ENCODE measurements around the gene SSTR5. TPM values are rescaled to one million over a fixed set of nuclear protein-coding genes. Genes with fewer than 3 reads are reported as not detected.

SSTR5 gene
- total and polyA plus RNA-seq, 10 of the 15 experiments (the other 5 are each of a cell fraction or from before 2014, with no cell fraction given): not detected

- TF ChIP-seq, protein P1, sequence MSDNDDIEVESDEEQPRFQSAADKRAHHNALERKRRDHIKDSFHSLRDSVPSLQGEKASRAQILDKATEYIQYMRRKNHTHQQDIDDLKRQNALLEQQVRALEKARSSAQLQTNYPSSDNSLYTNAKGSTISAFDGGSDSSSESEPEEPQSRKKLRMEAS (IDR thresholded peaks at IDR 0.05; ENCODE audit: low read depth, low read length): no peak
- TF ChIP-seq PML (IDR thresholded peaks at IDR 0.05; ENCODE audit: low read length) (no peak), JUND (IDR thresholded peaks at IDR 0.05; ENCODE audit: low read depth, low read length) (no peak)
These were observed 46.6 kb downstream of the SSTR5 start (continued) for GRCh38 chr16:1119129-1119528.

GRCh38 chr16:1119766-1120576, 47.4 kb downstream of the SSTR5 start:
- no peak for ATAC-seq
- TF ChIP-seq EZH2 (IDR thresholded peaks at IDR 0.05; ENCODE audit: borderline replicate concordance, control insufficient read depth, low read depth, low read length): no peak
- no peak for TF ChIP-seq BMI1 (IDR thresholded peaks at IDR 0.05; ENCODE audit: borderline replicate concordance)
- no peak for TF ChIP-seq BACH1 (IDR thresholded peaks at IDR 0.05; ENCODE audit: borderline replicate concordance)
- TF ChIP-seq SIX5 (IDR thresholded peaks at IDR 0.05; ENCODE audit: low read depth, low read length, severe bottlenecking): no peak
- CTCF ChIA-PET: no interaction called here
- BruUV-seq (replicated peaks): no TSS peak
- Histone ChIP-seq H3K27ac (ENCODE audit: control insufficient read depth, insufficient read depth) (no peak overlapping the region), H3K36me3 (ENCODE audit: control insufficient read depth in 2 of 2, insufficient read depth in 2 of 2, low read length in 1 of 2) (no peaks in the 10 kb centered on the region), H3K4me1 (ENCODE audit: control insufficient read depth, insufficient read depth, low read length) (no peaks in the 10 kb centered on the region), H3K9ac (ENCODE audit: control insufficient read depth, insufficient read depth, low read length) (no peak overlapping the region), H3K4me3 (no peak overlapping the region), H3K4me2 (ENCODE audit: control insufficient read depth, insufficient read depth) (no peak overlapping the region), H2AFZ (ENCODE audit: control insufficient read depth, low read depth, low read length) (no peak overlapping the region), H3K79me2 (ENCODE audit: control insufficient read depth, insufficient read depth, low read length) (no peaks in the 10 kb centered on the region), H3K27me3 (replicated peaks in 1 of 2; ENCODE audit: control insufficient read depth in 2 of 2, insufficient read depth in 2 of 2, low read length in 1 of 2) (no peaks in the 10 kb centered on the region), H3K9me3 (replicated peaks; ENCODE audit: control insufficient read depth, insufficient read depth, low read length) (no peaks in the 10 kb centered on the region), H4K20me1 (ENCODE audit: control insufficient read depth, insufficient read depth) (no peaks in the 10 kb centered on the region)
- SMC1A ChIA-PET (ENCODE audit: uncharacterized antibody, unreplicated experiment): no interaction called here
- in situ Hi-C loops (cut with MboI): loop anchor here (10.0 kb wide), 1 partner anchor 55 kb away; no protein-coding TSS in a partner anchor
- POLR2A ChIA-PET: no interaction called here
- DNase-seq (ENCODE audit: low read depth, low spot score): no peak
- RAD21 ChIA-PET (ENCODE audit: unreplicated experiment): no interaction called here
- FAIRE-seq: no peak
- 6% methylated on average over 34 of the region's 35 CpGs for WGBS (ENCODE audit: insufficient coverage, insufficient replicate concordance, low lambda C conversion rate, missing lambda C conversion rate)
- intact Hi-C loops (cut with micrococcal nuclease; ENCODE audit: unreplicated experiment): no loop called here

Measured in GM12878 (cell line).